HG03103 (cell line): ENCODE data around the gene HYAL1.

Experiments used
- ATAC-seq: cut with Tn5 transposase; IDR thresholded peaks from one replicate; pipeline ENCODE4 v1.9.1; 2021; ENCODE audit warnings: low read depth; ENCODE audit not compliant: unreplicated experiment

The HYAL1 gene

GRCh38 chr3:50303013-50303815, at the start of gene HYAL1:
Gene HYAL1, minus strand, starts transcription at chr3:50303574. Its CDS starts 618 bp downstream, at chr3:50302956.
- ATAC-seq, result no peak

GRCh38 chr3:50352781-50353180, 49.4 kb upstream of the HYAL1 start:
- no peak for ATAC-seq

- no peak for ATAC-seq
Observed at GRCh38 chr3:50351323-50351697, 47.9 kb upstream of the HYAL1 start.

- peak; percentile 75 for ATAC-seq
Observed at GRCh38 chr3:50350527-50351322, 47.4 kb upstream of the HYAL1 start, which contains the start of the genes CYB561D2 and NPRL2. Gene CYB561D2, plus strand, starts transcription at chr3:50350862. Its CDS starts 572 bp downstream, at chr3:50351434. Gene NPRL2, minus strand, starts transcription at chr3:50350775. Its CDS starts 123 bp downstream, at chr3:50350652.

- no peak for ATAC-seq
Observed at GRCh38 chr3:50350213-50350526, 46.8 kb upstream of the HYAL1 start.

- ATAC-seq, result no peak
Observed at GRCh38 chr3:50347187-50347813, 43.9 kb upstream of the HYAL1 start.

- ATAC-seq, result no peak
Observed at GRCh38 chr3:50345586-50346234, 42.3 kb upstream of the HYAL1 start, which contains the start of gene ZMYND10. Gene ZMYND10, minus strand, starts transcription at chr3:50345732. Its CDS starts 153 bp downstream, at chr3:50345579.

GRCh38 chr3:50345008-50345407, 41.6 kb upstream of the HYAL1 start:
- ATAC-seq, result no peak

GRCh38 chr3:50342813-50343633, 39.6 kb upstream of the HYAL1 start:
- no peak for ATAC-seq

GRCh38 chr3:50341996-50342650, 38.7 kb upstream of the HYAL1 start:
- ATAC-seq, result no peak

- no peak for ATAC-seq
Observed at GRCh38 chr3:50341537-50341936, 38.2 kb upstream of the HYAL1 start.

GRCh38 chr3:50340448-50341329, 37.3 kb upstream of the HYAL1 start, which contains the start of gene RASSF1:
Gene RASSF1, minus strand, starts transcription at chr3:50340836. Its CDS starts 31 bp downstream, at chr3:50340805.
- no peak for ATAC-seq

GRCh38 chr3:50340147-50340447, 36.7 kb upstream of the HYAL1 start:
- ATAC-seq, result no peak

GRCh38 chr3:50339485-50340146, 36.2 kb upstream of the HYAL1 start:
- ATAC-seq, result no peak

GRCh38 chr3:50338965-50339364, 35.6 kb upstream of the HYAL1 start:
- ATAC-seq, result no peak

GRCh38 chr3:50337175-50337861, 33.9 kb upstream of the HYAL1 start:
- peak; percentile 67 for ATAC-seq

GRCh38 chr3:50336452-50337174, 33.2 kb upstream of the HYAL1 start:
- ATAC-seq, result peak; percentile 31
